SU-DHL-6 (cell line): Measurements from ENCODE around the gene CNRIP1.

Experiments used
- H2AFZ ChIP-seq: fragments of 200-600 bp; sonication (generic); 2 replicates; pipeline ENCODE4 v1.6.1; 2014; ENCODE audit warnings: low read depth, mild to moderate bottlenecking, moderate library complexity, mixed read lengths, antibody characterized with exemption, low read length; ENCODE audit not compliant: severe bottlenecking
- H3F3A ChIP-seq: fragments of 200-600 bp; shearing (Covaris generic); 2 replicates; pipeline ENCODE4 v1.6.0; 2016; ENCODE audit warnings: antibody characterized with exemption, mild to moderate bottlenecking; ENCODE audit not compliant: insufficient read depth
- H3K27ac ChIP-seq: fragments of 200-600 bp; sonication (generic); 2 replicates; pipeline ENCODE4 v1.5.1; 2016; ENCODE audit warnings: low read depth, mild to moderate bottlenecking, low read length, moderate library complexity, mixed read lengths
- H3K27me3 ChIP-seq: fragments of 200-600 bp; sonication (generic), shearing (Covaris generic); 2 replicates; pipeline ENCODE4 v1.6.0; 2014; ENCODE audit warnings: mild to moderate bottlenecking, low read length
- H3K36me3 ChIP-seq: fragments of 200-600 bp; sonication (generic); 2 replicates; pipeline ENCODE4 v1.6.1; 2014; ENCODE audit warnings: mild to moderate bottlenecking, low read length, mixed read lengths
- H3K4me2 ChIP-seq: fragments of 300-600, 200-600 bp; shearing (Covaris generic), sonication (generic); 2 replicates; pipeline ENCODE4 v1.6.0; 2014; ENCODE audit warnings: low read length, low read depth, mild to moderate bottlenecking; ENCODE audit not compliant: poor library complexity, severe bottlenecking
- H3K4me3 ChIP-seq: fragments of 200-600 bp; sonication (generic); 2 replicates; pipeline ENCODE4 v1.5.1; 2014; ENCODE audit warnings: antibody characterized with exemption, low read length, mild to moderate bottlenecking, mixed read lengths; ENCODE audit not compliant: insufficient read depth, poor library complexity, severe bottlenecking
- H3K79me2 ChIP-seq: fragments of 200-600 bp; sonication (generic); 2 replicates; pipeline ENCODE4 v1.6.1; 2014; ENCODE audit warnings: mild to moderate bottlenecking, low read length, moderate library complexity; ENCODE audit not compliant: insufficient read depth
- H3K9ac ChIP-seq: fragments of 200-600 bp; sonication (generic); 2 replicates; pipeline ENCODE4 v1.7.0; 2014; ENCODE audit warnings: mild to moderate bottlenecking, low read length
- H3K9me2 ChIP-seq: fragments of 200-600 bp; sonication (generic); replicated peaks from 2 replicates; pipeline ENCODE4 v1.6.1; 2014; ENCODE audit warnings: low read length; ENCODE audit not compliant: insufficient read depth
- H3K9me3 ChIP-seq: fragments of 200-600 bp; sonication (generic); 2 replicates; pipeline ENCODE4 v1.6.1; 2014; ENCODE audit warnings: low read length, mixed read lengths; ENCODE audit not compliant: insufficient read depth
- H4K20me1 ChIP-seq: fragments of 200-600 bp; sonication (generic); 2 replicates; pipeline ENCODE4 v1.6.1; 2014; ENCODE audit warnings: low read depth, mild to moderate bottlenecking, antibody characterized with exemption, low read length, moderate library complexity, mixed read lengths
- CTCF ChIP-seq: fragments of 200-600 bp; sonication (generic); IDR thresholded peaks from one replicate; pipeline ENCODE4 v1.5.1; 2017; ENCODE audit warnings: antibody characterized with exemption, mild to moderate bottlenecking, low read length, moderate library complexity; ENCODE audit not compliant: insufficient read depth, poor library complexity, severe bottlenecking
- EZH2phosphoT487 ChIP-seq: fragments of 200-600 bp; sonication (generic), shearing (Covaris generic); conservative IDR thresholded peaks from 2 replicates; pipeline ENCODE4 v1.6.1; 2018; ENCODE audit warnings: mild to moderate bottlenecking, antibody characterized with exemption, low read length, moderate library complexity, mixed read lengths

CNRIP1 gene

GRCh38 chr2:68341062-68341329, 21.2 kb upstream of the CNRIP1 start:
- Histone ChIP-seq H3K9me2 (no peaks in the 10 kb centered on the region), H3K9ac (no peak overlapping the region), H3K27me3 (no peaks in the 10 kb centered on the region), H3K4me3 (no peak overlapping the region), H3K79me2 (no peaks in the 10 kb centered on the region), H3K9me3 (no peaks in the 10 kb centered on the region), H4K20me1 (no peaks in the 10 kb centered on the region), H3K27ac (no peak overlapping the region), H2AFZ (no peak overlapping the region), H3F3A (no peaks in the 10 kb centered on the region), H3K36me3 (no peaks in the 10 kb centered on the region), H3K4me2 (no peak overlapping the region)
- no peak for TF ChIP-seq CTCF
- TF ChIP-seq EZH2phosphoT487, result no peak

- Histone ChIP-seq H4K20me1 (no peaks in the 10 kb centered on the region), H3K9me2 (no peaks in the 10 kb centered on the region), H3K36me3 (no peaks in the 10 kb centered on the region), H2AFZ (no peak overlapping the region), H3K27ac (no peak overlapping the region), H3K9me3 (no peaks in the 10 kb centered on the region), H3K27me3 (no peaks in the 10 kb centered on the region), H3F3A (no peaks in the 10 kb centered on the region), H3K79me2 (no peaks in the 10 kb centered on the region), H3K9ac (no peak overlapping the region), H3K4me3 (no peak overlapping the region), H3K4me2 (no peak overlapping the region)
- TF ChIP-seq CTCF (no peak), EZH2phosphoT487 (no peak)
These were observed 20.7 kb upstream of the CNRIP1 start for GRCh38 chr2:68340226-68341061.

- no peak overlapping the region for H3K27ac ChIP-seq
- no peak for TF ChIP-seq EZH2phosphoT487
- no peak for TF ChIP-seq CTCF
- H3K79me2 ChIP-seq, result no peaks in the 10 kb centered on the region
- no peaks in the 10 kb centered on the region for H3F3A ChIP-seq
- H3K4me2 ChIP-seq, result no peak overlapping the region
- no peaks in the 10 kb centered on the region for H3K36me3 ChIP-seq
- H3K9me3 ChIP-seq, result no peaks in the 10 kb centered on the region
- H3K9ac ChIP-seq, result no peak overlapping the region
- H3K4me3 ChIP-seq, result no peak overlapping the region
- no peaks in the 10 kb centered on the region for H3K9me2 ChIP-seq
- H4K20me1 ChIP-seq, result no peaks in the 10 kb centered on the region
- no peaks in the 10 kb centered on the region for H3K27me3 ChIP-seq
- no peak overlapping the region for H2AFZ ChIP-seq
These were observed 16.4 kb upstream of the CNRIP1 start for GRCh38 chr2:68336192-68336591.
